ENCODE data around the gene KLHDC1.

The KLHDC1 gene

DNA sequence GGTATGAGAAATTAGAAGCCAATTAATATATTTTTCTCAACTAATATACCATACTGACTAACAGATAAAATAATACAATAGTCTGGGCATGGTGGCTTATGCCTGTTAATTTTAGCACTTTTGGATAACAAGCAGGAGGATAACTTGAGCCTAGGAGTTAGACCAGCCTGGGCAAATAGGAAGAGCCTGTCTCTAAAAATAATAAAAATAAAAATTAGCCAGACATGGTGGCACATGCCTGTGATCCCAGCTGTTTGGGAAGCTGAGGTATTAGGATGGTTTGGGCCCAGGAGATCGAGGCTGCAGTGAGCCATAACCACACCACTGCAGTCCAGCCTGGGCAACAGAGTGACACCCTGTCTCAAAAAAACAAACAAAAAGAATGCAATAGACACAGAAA, 99.7 kb downstream of the KLHDC1 start:
- DNase-seq: no peak

DNA sequence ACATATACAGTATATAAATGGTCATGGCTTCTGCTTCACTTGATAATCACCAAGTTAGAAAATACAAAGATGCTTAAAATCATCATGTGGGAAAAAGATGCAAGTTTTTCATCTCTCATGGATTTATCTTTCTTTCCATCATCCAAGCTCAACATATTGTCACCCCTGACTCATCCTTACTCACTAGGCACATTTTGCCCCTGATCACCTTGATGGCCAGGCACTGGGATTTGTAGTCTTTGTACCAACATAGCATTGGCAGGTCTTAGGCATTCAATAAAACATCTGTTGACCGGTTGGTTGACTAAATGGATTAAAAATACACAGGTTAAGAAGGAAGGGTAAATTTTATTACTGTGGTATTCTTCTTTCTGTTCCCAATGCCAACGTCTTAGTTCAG, 103.1 kb downstream of the KLHDC1 start:
- no peak for DNase-seq
